ENCODE data around the gene HAUS6.
"Not testable (repeated sequence)": the region's sequence is repeated elsewhere in the genome, so short reads cannot be mapped to it uniquely, and the experiment has no call there.

HAUS6 gene

GRCh38 chr9:19117039-19117716 is 14.5 kb upstream of the HAUS6 start:
- no peak for DNase-seq (ENCODE audit: low read depth in 2 of 2)

- no peak for DNase-seq (ENCODE audit: low read depth in 2 of 2)
These were observed 13.5 kb upstream of the HAUS6 start for GRCh38 chr9:19116107-19116790.

GRCh38 chr9:19114680-19115270 is 12.1 kb upstream of the HAUS6 start:
- no peak for DNase-seq (ENCODE audit: low read depth in 2 of 2)

- DNase-seq (ENCODE audit: low read depth in 2 of 2), result no peak
These were observed 11.4 kb upstream of the HAUS6 start for GRCh38 chr9:19113964-19114679.

- DNase-seq (ENCODE audit: low read depth in 2 of 2), result not testable (repeated sequence)
These were observed 10.4 kb upstream of the HAUS6 start for GRCh38 chr9:19113064-19113611.

- no peak for DNase-seq (ENCODE audit: low read depth in 2 of 2)
These were observed 5.3 kb upstream of the HAUS6 start for GRCh38 chr9:19108038-19108437.

GRCh38 chr9:19104515-19105282 is 2.0 kb upstream of the HAUS6 start:
- DNase-seq (ENCODE audit: low read depth in 2 of 2), result no peak

GRCh38 chr9:19102181-19102630 is 498 bp downstream of the HAUS6 start:
- DNase-seq (ENCODE audit: low read depth in 2 of 2), result no peak

- no peak for DNase-seq (ENCODE audit: low read depth in 2 of 2)
These were observed 1.5 kb downstream of the HAUS6 start for GRCh38 chr9:19101203-19101602.

GRCh38 chr9:19097431-19097830 is 5.3 kb downstream of the HAUS6 start:
- not testable (repeated sequence) for DNase-seq (ENCODE audit: low read depth in 2 of 2)

- no peak for DNase-seq (ENCODE audit: low read depth in 2 of 2)
These were observed 15.4 kb downstream of the HAUS6 start for GRCh38 chr9:19087106-19088000.

GRCh38 chr9:19085295-19085694 is 17.4 kb downstream of the HAUS6 start:
- no peak for DNase-seq (ENCODE audit: low read depth in 2 of 2)

- no peak for DNase-seq (ENCODE audit: low read depth in 2 of 2)
These were observed 27.9 kb downstream of the HAUS6 start for GRCh38 chr9:19074836-19075235.

GRCh38 chr9:19074229-19074628 is 28.5 kb downstream of the HAUS6 start:
- no peak for DNase-seq (ENCODE audit: low read depth in 2 of 2)

GRCh38 chr9:19057033-19057432 is 45.7 kb downstream of the HAUS6 start:
- DNase-seq (ENCODE audit: low read depth in 2 of 2), result no peak

GRCh38 chr9:19050637-19051591 is 51.8 kb downstream of the HAUS6 start:
- no peak for DNase-seq (ENCODE audit: low read depth in 2 of 2)

- DNase-seq (ENCODE audit: low read depth in 2 of 2), result no peak
These were observed 52.6 kb downstream of the HAUS6 start for GRCh38 chr9:19049917-19050636.
